Mucosa of stomach (tissue), 1 donor: Measurements from ENCODE around the gene CD109.

ENCODE experiments used
- H3K27me3 ChIP-seq: one replicate; pipeline ENCODE4 v1.7.0; 2013; ENCODE audit warnings: mild to moderate bottlenecking, low read length; ENCODE audit not compliant: control insufficient read depth, insufficient read depth
- H3K36me3 ChIP-seq: one replicate; pipeline ENCODE4 v1.7.0; 2013; ENCODE audit warnings: low read length; ENCODE audit not compliant: control insufficient read depth, insufficient read depth
- H3K4me1 ChIP-seq: one replicate; pipeline ENCODE4 v1.7.0; 2013; ENCODE audit warnings: mild to moderate bottlenecking, low read length; ENCODE audit not compliant: control insufficient read depth, insufficient read depth
- H3K4me3 ChIP-seq: one replicate; pipeline ENCODE4 v1.7.0; 2013; ENCODE audit warnings: low read length
- H3K9ac ChIP-seq: one replicate; pipeline ENCODE4 v1.7.0; 2013; ENCODE audit warnings: mild to moderate bottlenecking, low read length, moderate library complexity
- H3K9me3 ChIP-seq: one replicate; pipeline ENCODE4 v1.7.0; 2013; ENCODE audit warnings: mild to moderate bottlenecking, low read length, moderate library complexity; ENCODE audit not compliant: control insufficient read depth
- donor health status: Pancreatic carcinoma.

CD109 gene

DNA sequence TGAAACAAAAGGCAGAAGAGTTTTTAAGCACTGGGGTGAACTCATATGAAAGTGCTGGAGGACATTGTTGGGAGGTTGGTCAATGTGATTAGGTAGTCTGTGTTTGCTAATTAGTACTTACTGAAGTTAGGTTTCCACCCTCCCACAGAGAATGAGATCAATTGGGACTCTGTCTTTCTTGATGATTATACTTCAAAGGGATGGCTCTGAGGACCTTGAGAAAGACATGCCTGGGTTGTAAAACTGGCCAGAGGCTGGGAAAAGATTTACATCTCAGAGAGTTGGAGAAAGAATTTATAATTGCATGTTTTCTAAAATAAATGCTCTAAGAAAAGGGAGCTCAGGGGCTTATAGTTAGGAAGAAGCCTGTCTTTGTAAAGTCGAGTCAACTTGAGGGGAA is 74.0 kb downstream of the CD109 start:
- Histone ChIP-seq H3K27me3 (no peaks in the 10 kb centered on the region), H3K36me3 (no peaks in the 10 kb centered on the region), H3K9ac (no peak overlapping the region)

DNA sequence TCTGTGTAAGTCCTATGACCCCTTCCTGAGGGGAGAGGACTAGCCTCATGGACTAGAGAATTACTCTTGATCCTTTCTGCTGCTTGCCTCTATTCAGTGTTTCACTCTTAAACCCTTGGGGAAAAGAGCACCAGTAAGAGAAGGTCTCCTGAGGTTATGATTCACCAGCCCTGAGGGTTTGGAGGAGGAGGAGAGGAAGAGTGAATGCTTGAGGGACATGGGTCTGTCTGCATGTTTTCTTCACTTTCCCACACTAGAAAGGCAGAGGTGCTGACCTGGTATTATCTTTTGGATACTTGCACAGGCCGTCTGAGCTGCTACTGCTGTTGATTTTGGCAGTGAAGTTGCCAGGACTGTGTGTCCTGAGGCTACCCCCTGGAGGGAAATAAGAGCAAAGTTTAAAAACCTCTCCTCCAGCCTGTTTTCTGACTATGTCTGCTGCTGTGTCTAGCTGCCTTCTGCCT is 78.3 kb downstream of the CD109 start:
- Histone ChIP-seq H3K9me3 (no peaks in the 10 kb centered on the region), H3K27me3 (no peaks in the 10 kb centered on the region), H3K36me3 (no peaks in the 10 kb centered on the region), H3K4me3 (no peak overlapping the region), H3K9ac (no peak overlapping the region), H3K4me1 (no peaks in the 10 kb centered on the region)

More for the DNA sequence above, 74.0 kb downstream of the CD109 start:
- Histone ChIP-seq H3K4me3 (no peak overlapping the region), H3K4me1 (no peaks in the 10 kb centered on the region), H3K9me3 (no peaks in the 10 kb centered on the region)

DNA sequence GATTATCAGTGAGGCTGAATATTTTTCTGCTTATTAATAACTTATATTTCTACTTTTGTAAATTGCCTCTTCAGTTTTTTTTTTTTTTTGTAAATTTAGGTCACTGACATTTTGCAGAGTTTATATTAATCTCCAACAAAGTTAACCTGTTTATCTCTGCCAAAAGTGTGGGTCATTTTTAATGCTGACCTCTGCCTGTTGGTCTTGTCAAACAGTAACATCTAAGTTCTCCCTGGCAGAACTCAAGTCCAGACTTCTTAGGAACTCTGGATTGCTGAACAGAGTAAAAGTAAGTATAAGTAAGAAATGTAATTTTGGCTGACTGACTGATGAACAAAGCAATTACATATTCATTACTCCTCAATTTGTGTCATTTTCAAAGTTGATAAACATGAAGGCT is 83.9 kb downstream of the CD109 start:
- no peaks in the 10 kb centered on the region for H3K27me3 ChIP-seq

DNA sequence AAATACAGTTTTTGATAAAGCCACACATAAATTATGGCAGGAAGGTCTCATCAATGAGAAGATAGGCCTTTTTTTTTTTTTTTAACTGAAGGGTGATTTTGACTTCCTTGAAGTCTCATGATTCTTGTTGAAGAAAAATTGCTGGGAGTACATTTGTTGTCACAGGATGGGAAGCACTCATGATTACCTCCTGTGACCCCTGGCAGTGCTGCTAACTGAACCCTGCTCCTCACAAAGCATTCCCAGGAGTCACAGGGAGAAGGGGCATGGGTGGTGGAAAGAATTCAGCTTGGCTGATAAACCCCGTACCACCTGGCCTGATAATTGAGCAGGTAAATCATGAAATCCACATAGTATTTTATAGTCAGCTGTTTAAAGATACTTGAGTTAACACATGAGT is 86.9 kb downstream of the CD109 start:
- no peak overlapping the region for H3K9ac ChIP-seq
- no peaks in the 10 kb centered on the region for H3K27me3 ChIP-seq
- no peaks in the 10 kb centered on the region for H3K36me3 ChIP-seq
- no peak overlapping the region for H3K4me3 ChIP-seq
- no peaks in the 10 kb centered on the region for H3K4me1 ChIP-seq
- no peaks in the 10 kb centered on the region for H3K9me3 ChIP-seq

More for the DNA sequence above, 83.9 kb downstream of the CD109 start:
- Histone ChIP-seq H3K36me3 (no peaks in the 10 kb centered on the region), H3K9ac (no peak overlapping the region), H3K4me3 (no peak overlapping the region), H3K9me3 (no peaks in the 10 kb centered on the region), H3K4me1 (no peaks in the 10 kb centered on the region)

DNA sequence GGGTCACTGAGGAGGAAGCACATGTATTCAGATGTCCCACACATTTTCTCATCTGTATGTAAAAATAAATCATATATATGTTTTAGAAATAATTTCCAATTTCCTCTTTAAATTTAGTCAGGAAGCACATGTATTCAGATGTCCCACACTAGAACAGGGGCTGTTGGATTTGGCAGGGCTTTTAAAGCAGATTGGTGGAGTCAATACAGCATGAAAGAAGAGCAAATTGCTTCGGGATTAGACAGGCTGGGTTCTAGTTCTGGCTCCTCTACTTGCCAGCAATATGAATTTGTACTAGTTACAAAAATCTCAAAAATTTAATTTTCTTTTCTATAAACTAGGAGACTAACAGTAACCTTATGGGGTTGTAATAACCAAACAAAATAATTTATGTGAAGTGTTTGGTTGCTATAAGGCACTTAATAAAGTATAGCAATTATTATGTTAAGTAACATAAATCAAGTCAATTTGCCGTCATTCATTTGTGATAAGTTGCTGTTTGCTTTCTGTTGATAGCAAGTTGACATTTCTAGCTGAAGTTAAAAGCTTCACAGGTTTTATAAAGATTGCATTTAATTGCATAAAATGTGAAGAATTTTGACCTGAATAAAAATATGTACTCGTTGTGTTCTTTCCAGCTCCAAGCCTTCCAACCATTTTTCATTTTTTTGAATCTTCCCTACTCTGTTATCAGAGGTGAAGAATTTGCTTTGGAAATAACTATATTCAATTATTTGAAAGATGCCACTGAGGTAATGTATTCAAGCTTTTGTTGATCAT is 88.9 kb downstream of the CD109 start:
- Histone ChIP-seq H3K9me3 (no peaks in the 10 kb centered on the region), H3K9ac (no peak overlapping the region), H3K36me3 (no peaks in the 10 kb centered on the region), H3K4me1 (no peaks in the 10 kb centered on the region), H3K4me3 (no peak overlapping the region), H3K27me3 (no peaks in the 10 kb centered on the region)

DNA sequence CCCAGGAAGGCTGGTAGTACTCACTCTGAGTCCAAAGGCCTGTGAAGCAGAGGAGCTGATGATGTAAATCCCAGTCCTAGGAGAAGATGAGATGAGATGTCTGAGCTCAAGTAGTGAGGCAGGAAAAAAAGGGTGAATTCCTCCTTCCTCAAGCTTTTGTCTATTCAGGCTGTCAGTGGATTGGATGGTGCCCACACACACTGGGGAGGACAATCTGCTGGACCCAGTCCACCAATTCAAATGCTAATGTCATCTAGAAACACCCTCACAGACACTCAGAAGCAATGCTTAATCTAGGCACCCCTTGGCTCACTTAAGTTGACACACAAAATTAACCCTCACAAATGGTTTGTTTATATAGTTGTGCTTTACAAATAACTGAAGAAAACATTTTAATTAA is 94.6 kb downstream of the CD109 start:
- no peaks in the 10 kb centered on the region for H3K27me3 ChIP-seq
- no peaks in the 10 kb centered on the region for H3K4me1 ChIP-seq
- no peaks in the 10 kb centered on the region for H3K9me3 ChIP-seq
- H3K9ac ChIP-seq, result no peak overlapping the region
- H3K36me3 ChIP-seq, result no peaks in the 10 kb centered on the region
- H3K4me3 ChIP-seq, result no peak overlapping the region

DNA sequence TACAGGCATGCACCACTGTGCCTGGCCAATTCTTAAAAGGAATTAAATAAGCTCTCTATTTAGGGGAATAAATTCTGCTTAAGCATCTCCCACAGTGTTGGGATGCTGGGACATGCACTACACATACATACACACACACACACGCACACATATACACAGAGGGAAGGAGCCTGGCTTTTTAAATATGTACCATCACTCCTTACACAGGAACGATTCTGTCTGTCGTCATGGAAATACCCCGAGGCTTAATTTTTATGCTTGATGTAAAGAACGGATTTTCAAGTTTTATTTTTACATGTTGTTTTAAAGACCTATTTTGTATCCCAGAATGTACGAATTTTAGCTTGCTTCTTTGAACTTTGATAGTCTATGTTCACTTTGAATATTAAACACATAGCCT is 95.3 kb downstream of the CD109 start:
- H3K4me1 ChIP-seq, result no peaks in the 10 kb centered on the region
- no peaks in the 10 kb centered on the region for H3K9me3 ChIP-seq
- no peaks in the 10 kb centered on the region for H3K36me3 ChIP-seq
- H3K4me3 ChIP-seq, result no peak overlapping the region
- H3K27me3 ChIP-seq, result no peaks in the 10 kb centered on the region
- H3K9ac ChIP-seq, result no peak overlapping the region

DNA sequence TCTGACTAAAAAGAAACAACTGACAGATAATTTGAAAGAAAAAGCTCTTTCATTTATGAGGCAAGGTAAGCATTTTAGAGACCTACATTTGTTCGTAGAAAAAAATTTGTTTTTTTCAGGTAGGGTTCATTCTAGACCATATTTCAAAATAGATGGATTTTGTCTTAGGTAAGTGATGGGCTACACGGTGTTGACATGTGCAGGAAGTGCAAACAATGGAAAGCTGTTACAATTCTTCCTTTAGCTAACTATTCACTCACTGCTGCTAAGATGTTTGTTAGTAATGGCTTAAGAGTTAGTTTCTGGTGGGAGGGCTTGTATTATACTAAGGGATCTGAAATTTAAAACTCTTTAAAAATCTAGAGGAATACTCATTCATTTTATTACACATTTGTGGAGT is 96.7 kb downstream of the CD109 start:
- Histone ChIP-seq H3K27me3 (no peaks in the 10 kb centered on the region), H3K9ac (no peak overlapping the region), H3K4me3 (no peak overlapping the region), H3K4me1 (no peaks in the 10 kb centered on the region), H3K36me3 (no peaks in the 10 kb centered on the region), H3K9me3 (no peaks in the 10 kb centered on the region)

DNA sequence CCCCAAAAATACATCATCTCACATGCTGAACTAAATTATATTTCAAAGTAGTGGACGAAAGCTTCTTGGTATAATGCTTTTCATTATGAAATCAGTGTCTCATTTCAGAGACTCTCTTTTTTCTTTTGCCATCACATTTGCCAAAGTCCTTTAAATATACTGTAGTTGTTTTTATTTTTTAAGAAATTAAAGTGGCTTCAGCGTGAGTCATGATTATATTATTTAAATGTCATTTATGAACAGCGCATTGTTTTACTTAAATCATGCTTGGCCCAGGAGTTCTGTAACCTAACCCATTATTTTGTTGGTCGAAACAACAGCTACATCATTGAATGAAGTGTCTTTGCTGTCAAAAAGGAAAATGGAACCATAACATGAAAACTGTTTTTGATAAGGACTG is 100.9 kb downstream of the CD109 start:
- Histone ChIP-seq H3K9ac (no peak overlapping the region), H3K27me3 (no peaks in the 10 kb centered on the region), H3K4me1 (no peaks in the 10 kb centered on the region), H3K4me3 (no peak overlapping the region), H3K36me3 (no peaks in the 10 kb centered on the region), H3K9me3 (no peaks in the 10 kb centered on the region)

DNA sequence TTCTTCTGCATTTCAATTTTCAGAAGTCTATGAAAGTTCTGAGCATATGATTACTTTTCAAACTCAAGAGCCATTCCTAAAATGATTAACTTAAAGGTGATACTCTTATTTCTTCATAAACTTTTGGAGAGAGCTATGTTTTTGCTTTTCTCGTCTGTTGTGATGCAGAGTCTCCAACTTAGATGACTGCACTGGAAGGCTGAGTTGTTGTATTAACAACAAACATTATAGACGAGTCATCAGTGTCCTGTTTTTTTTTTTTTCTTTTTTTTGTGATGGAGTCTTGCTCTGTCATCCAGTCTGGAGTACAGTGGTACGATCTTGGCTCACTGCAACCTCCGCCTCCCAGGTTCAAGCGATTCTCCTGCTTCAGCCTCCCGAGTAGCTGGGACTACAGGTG is 101.9 kb downstream of the CD109 start:
- no peaks in the 10 kb centered on the region for H3K9me3 ChIP-seq
- H3K9ac ChIP-seq, result no peak overlapping the region
- H3K4me1 ChIP-seq, result no peaks in the 10 kb centered on the region
- H3K36me3 ChIP-seq, result no peaks in the 10 kb centered on the region
- H3K4me3 ChIP-seq, result no peak overlapping the region
- no peaks in the 10 kb centered on the region for H3K27me3 ChIP-seq

DNA sequence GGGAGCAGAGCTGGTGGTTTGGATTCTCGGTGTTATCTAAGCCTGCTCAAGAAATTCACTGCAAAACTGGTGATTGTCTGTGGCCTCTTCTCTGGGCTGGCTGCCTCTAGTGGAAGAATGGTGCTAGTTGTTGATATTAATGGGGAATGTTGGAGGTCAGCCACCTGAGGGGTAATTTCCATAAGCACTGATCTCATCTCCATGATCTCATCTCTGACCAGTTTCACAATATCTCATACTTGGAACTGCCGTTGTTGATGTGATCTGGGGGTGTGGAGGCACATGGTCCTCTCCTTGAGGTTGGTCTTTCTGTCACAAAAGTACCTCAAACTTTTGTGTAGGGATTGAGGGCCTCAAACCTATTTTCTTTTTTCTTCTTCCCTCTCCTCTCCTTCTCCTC is 102.6 kb downstream of the CD109 start:
- H3K4me1 ChIP-seq, result no peaks in the 10 kb centered on the region

DNA sequence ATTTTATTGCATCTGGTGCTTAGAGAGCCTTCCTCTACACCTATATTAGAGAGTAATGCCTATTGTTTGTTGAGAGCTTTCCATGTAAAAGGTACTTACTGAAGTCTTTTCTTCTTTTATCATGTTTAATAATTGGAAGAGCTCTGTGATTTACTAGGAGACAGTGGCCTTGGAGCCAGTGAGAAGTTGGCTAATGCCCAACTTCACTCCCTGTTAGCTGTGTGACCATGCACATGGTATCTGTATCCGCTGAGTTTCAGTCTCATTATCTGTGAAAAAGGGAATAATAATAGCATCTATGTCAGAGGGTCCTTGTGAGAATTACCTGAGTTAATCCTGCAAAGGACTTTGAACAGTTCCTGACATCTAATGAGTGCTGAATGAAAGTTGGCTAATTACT is 105.0 kb downstream of the CD109 start:
- no peaks in the 10 kb centered on the region for H3K27me3 ChIP-seq
- H3K4me3 ChIP-seq, result no peak overlapping the region
- H3K9ac ChIP-seq, result no peak overlapping the region
- no peaks in the 10 kb centered on the region for H3K36me3 ChIP-seq
- no peaks in the 10 kb centered on the region for H3K9me3 ChIP-seq
- no peaks in the 10 kb centered on the region for H3K4me1 ChIP-seq

More for the DNA sequence above, 102.6 kb downstream of the CD109 start:
- H3K27me3 ChIP-seq, result no peaks in the 10 kb centered on the region
- no peaks in the 10 kb centered on the region for H3K9me3 ChIP-seq
- H3K4me3 ChIP-seq, result no peak overlapping the region
- no peak overlapping the region for H3K9ac ChIP-seq
- H3K36me3 ChIP-seq, result no peaks in the 10 kb centered on the region
